NCI-H748 (cell line): Measurements from ENCODE around the gene STX4.
A peak's percentile ranks its signal among the peaks of the same experiment; 100 is the strongest.

ENCODE experiments used
- DNase-seq: peaks from one replicate; lab custom pipeline; 2025; ENCODE audit not compliant: unreplicated experiment; lab: John Stamatoyannopoulos, UW

Gene STX4

GRCh38 chr16:31020536-31020935 is 12.8 kb upstream of the STX4 start:
- no peak for DNase-seq

- DNase-seq = no peak
These were observed 10.7 kb upstream of the STX4 start for GRCh38 chr16:31022544-31023251.

- no peak for DNase-seq
These were observed 10.1 kb upstream of the STX4 start for GRCh38 chr16:31023252-31023602.

- DNase-seq = no peak
These were observed 9.6 kb upstream of the STX4 start for GRCh38 chr16:31023627-31024226.

GRCh38 chr16:31025339-31025738 is 8.0 kb upstream of the STX4 start:
- DNase-seq = no peak

- no peak for DNase-seq
These were observed 4.1 kb upstream of the STX4 start for GRCh38 chr16:31029272-31029671.

GRCh38 chr16:31031276-31031675 is 2.1 kb upstream of the STX4 start:
- no peak for DNase-seq

GRCh38 chr16:31033709-31034492 is 543 bp downstream of the STX4 start:
- DNase-seq = peak; percentile 67

- no peak for DNase-seq
These were observed 3.3 kb downstream of the STX4 start for GRCh38 chr16:31036691-31037090.

GRCh38 chr16:31038993-31039392 is 5.6 kb downstream of the STX4 start:
- no peak for DNase-seq

- DNase-seq = no peak
These were observed 9.5 kb downstream of the STX4 start for GRCh38 chr16:31042866-31043265.

- no peak for DNase-seq
These were observed 10.0 kb downstream of the STX4 start for GRCh38 chr16:31043352-31043751.

- no peak for DNase-seq
These were observed 10.6 kb downstream of the STX4 start for GRCh38 chr16:31043898-31044481.

- DNase-seq = peak; percentile 14
These were observed 17.1 kb downstream of the STX4 start for GRCh38 chr16:31050280-31051030.

GRCh38 chr16:31052114-31052513 is 18.8 kb downstream of the STX4 start:
- DNase-seq = no peak

GRCh38 chr16:31055613-31056012 is 22.3 kb downstream of the STX4 start:
- no peak for DNase-seq

GRCh38 chr16:31061126-31061812 is 27.9 kb downstream of the STX4 start:
- no peak for DNase-seq

GRCh38 chr16:31061813-31062440 is 28.6 kb downstream of the STX4 start:
- DNase-seq = no peak

- DNase-seq = no peak
These were observed 30.1 kb downstream of the STX4 start for GRCh38 chr16:31063495-31063842.
